Aorta (tissue), 5 donors: ENCODE measurements around the gene NFIC. TPM values are rescaled to one million over a fixed set of nuclear protein-coding genes. Genes with fewer than 3 reads are reported as not detected.
"Not testable (repeated sequence)": the region's sequence is repeated elsewhere in the genome, so short reads cannot be mapped to it uniquely, and the experiment has no call there.

Experiments
- ATAC-seq: fragments of 200-7000 bp; cut with Tn5 transposase; one replicate; pipeline ENCODE4 v1.9.1; 2022; ENCODE audit warnings: moderate library complexity; ENCODE audit not compliant: low FRiP score
- DNase-seq, 2 donors: peaks; one replicate each; pipeline ENCODE4 v3.0.0-alpha.2; 2020
- H3K27ac ChIP-seq, 2 donors: one replicate each; pipeline ENCODE4 v1.5.1; 2013; ENCODE audit warnings: low read length in 2 of 2, mild to moderate bottlenecking in 2 of 2, moderate library complexity in 2 of 2, control low read depth in 1 of 2, inconsistent platforms in 1 of 2, low read depth in 1 of 2
- H3K27me3 ChIP-seq, 2 donors: one replicate each; pipeline ENCODE4 v1.6.1; 2013; ENCODE audit warnings: control low read depth in 1 of 2, low read length in 1 of 2, mild to moderate bottlenecking in 1 of 2, moderate library complexity in 1 of 2; ENCODE audit not compliant: insufficient read depth in 2 of 2, control insufficient read depth in 1 of 2
- H3K36me3 ChIP-seq, 2 donors: one replicate each; pipeline ENCODE4 v1.6.1; 2013; ENCODE audit warnings: control low read depth in 1 of 2, low read length in 1 of 2, mild to moderate bottlenecking in 1 of 2; ENCODE audit not compliant: insufficient read depth in 2 of 2, control insufficient read depth in 1 of 2
- H3K4me1 ChIP-seq, 2 donors: one replicate each; pipeline ENCODE4 v1.6.1; 2013; ENCODE audit warnings: low read length in 2 of 2, control low read depth in 1 of 2, mild to moderate bottlenecking in 1 of 2, moderate library complexity in 1 of 2; ENCODE audit not compliant: insufficient read depth in 2 of 2, control insufficient read depth in 1 of 2
- H3K4me3 ChIP-seq, 2 donors: one replicate each; pipeline ENCODE4 v1.5.1; 2013; ENCODE audit warnings: low read length in 2 of 2, control low read depth in 1 of 2, mild to moderate bottlenecking in 1 of 2
- H3K9me3 ChIP-seq: one replicate; pipeline ENCODE4 v1.6.1; 2013; ENCODE audit warnings: mild to moderate bottlenecking, low read length; ENCODE audit not compliant: control insufficient read depth
- WGBS, 2 donors: extraction: QIAGEN DNeasy Blood & Tissue Kit; methylation state at CpG; one replicate each; pipeline ENCODE4 v1.1.7; 2013; 5-methylcytosine and 5-hydroxymethylcytosine counted together
- intact Hi-C, 2 donors: fragments of 100-400 bp; cut with DNase I; formaldehyde crosslinking; loops; one replicate each; pipeline versions ENCODE4 v1.14.2 to v1.15.0; 2022
- polyA plus RNA-seq, 2 donors: library from polyadenylated mRNA; stranded (reverse); fragments of 200-250 nt; gene quantifications; one replicate each; pipeline ENCODE4 v1.2.3, GENCODE V29; 2013
- total RNA-seq, 2 donors: library from RNA; stranded (reverse); fragmentation: NEBNext Ultra II Directional; extraction: Animal tissue kit (Norgen Biotek cat#: 25700); gene quantifications; one replicate each; pipeline ENCODE4 v1.2.1, GENCODE V29; 2021
- donor health status: healthy with polysubstance abuse.
- donor health status: Bipolar disorder and iron deficiency.
- donor health status: DM: no; HTN: no; CAD: no.
- donor health status: DM: no; HTN: no; CAD: no.
- donor health status: DM: yes; HTN: yes; CAD: no.

NFIC gene
- total and polyA plus RNA-seq, 4 donors, result 37.5 to 188 (median 106) TPM

DNA sequence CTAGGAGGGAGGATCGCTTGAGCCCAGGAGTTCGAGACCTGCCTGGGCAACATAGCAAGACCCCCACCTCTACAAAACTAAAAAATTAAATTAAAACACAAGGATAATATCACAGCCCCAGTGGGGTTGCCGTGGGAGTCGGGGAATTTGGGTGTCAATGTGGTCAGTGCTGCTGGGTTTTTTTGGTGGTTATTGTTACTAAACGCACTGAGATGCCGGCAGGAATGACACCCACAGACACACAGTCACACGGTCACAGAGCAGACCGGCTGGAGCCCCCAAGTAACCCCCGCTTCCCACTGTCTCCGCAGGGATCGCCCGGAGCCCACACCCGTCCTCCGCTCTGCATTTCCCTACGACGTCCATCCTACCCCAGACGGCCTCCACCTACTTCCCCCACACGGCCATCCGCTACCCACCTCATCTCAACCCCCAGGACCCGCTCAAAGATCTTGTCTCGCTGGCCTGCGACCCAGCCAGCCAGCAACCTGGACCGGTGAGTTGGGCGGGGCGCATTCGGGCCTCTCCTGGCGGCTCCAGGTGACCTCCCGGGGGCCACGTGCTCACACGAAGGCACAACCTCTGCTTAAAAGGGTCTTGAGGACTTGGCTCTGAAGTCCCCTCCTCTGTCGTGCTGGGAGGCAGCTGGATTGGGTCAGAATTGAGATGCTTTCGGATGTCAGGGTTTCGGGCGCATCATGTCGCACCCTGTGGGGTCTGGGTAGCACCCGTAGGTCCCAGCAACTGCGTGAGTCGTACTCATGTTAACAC, 86.0 kb downstream of the NFIC start:
- Histone ChIP-seq H3K4me3 (no peak overlapping the region), H3K27ac (no peak overlapping the region), H3K9me3 (no peaks in the 10 kb centered on the region), H3K4me1 (no peaks in the 10 kb centered on the region), H3K27me3 (no peaks in the 10 kb centered on the region), H3K36me3 (peaks cover 0 to 1% of the 10 kb centered on the region in 2 donors)
- no peak for ATAC-seq
- intact Hi-C loops, result no loop called here
- 88 to 90% methylated on average over 38 of the region's 38 CpGs for WGBS, 2 donors
- peak in 1 of 2 donors; percentile 71 for DNase-seq

DNA sequence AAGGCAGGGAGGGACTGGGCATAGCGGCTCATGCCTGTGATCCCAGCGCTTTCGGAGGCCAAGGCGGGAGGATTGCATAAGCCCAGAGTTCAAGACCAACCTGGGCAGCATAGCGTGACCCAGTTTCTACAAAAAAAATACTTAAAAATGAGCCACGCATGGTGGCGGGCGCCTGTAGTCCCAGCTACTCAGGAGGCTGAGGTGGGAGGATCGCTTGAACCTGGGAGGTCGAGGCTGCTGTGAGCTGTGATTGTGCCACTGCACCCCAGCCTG, 86.5 kb downstream of the NFIC start:
- H3K4me3 ChIP-seq, ATAC-seq, H3K27ac ChIP-seq, H3K4me1 ChIP-seq, DNase-seq, H3K27me3 ChIP-seq, H3K9me3 ChIP-seq, intact Hi-C loops, H3K36me3 ChIP-seq: not testable (repeated sequence)
- 94 to 96% methylated on average over 10 of the region's 10 CpGs for WGBS, 2 donors

GRCh38 chr19:3453840-3454239, 87.5 kb downstream of the NFIC start:
- no peaks in the 10 kb centered on the region for H3K27me3 ChIP-seq
- 77 to 79% methylated on average over 25 of the region's 25 CpGs for WGBS, 2 donors
- no peaks in the 10 kb centered on the region for H3K4me1 ChIP-seq
- intact Hi-C loops, result no loop called here
- no peak overlapping the region for H3K27ac ChIP-seq
- ATAC-seq (no peak), DNase-seq (peak in 1 of 2 donors; percentile 75)
- H3K4me3 ChIP-seq, result no peak overlapping the region
- peaks cover 0 to 1% of the 10 kb centered on the region in 2 donors for H3K36me3 ChIP-seq
- no peaks in the 10 kb centered on the region for H3K9me3 ChIP-seq

GRCh38 chr19:3454656-3455392, 88.4 kb downstream of the NFIC start:
- 86 to 91% methylated on average over 15 of the region's 15 CpGs for WGBS, 2 donors
- DNase-seq, result peak in 1 of 2 donors; percentile 70
- no peaks in the 10 kb centered on the region for H3K4me1 ChIP-seq
- no peak overlapping the region for H3K27ac ChIP-seq
- intact Hi-C loops, result loop anchor here in 1 of 2 donors (5.0 kb wide), 1 partner anchor 118 kb away; no protein-coding TSS in a partner anchor
- ATAC-seq, result no peak
- no peaks in the 10 kb centered on the region for H3K27me3 ChIP-seq
- H3K36me3 ChIP-seq, result no peaks in the 10 kb centered on the region
- H3K9me3 ChIP-seq, result no peaks in the 10 kb centered on the region
- no peak overlapping the region for H3K4me3 ChIP-seq

DNA sequence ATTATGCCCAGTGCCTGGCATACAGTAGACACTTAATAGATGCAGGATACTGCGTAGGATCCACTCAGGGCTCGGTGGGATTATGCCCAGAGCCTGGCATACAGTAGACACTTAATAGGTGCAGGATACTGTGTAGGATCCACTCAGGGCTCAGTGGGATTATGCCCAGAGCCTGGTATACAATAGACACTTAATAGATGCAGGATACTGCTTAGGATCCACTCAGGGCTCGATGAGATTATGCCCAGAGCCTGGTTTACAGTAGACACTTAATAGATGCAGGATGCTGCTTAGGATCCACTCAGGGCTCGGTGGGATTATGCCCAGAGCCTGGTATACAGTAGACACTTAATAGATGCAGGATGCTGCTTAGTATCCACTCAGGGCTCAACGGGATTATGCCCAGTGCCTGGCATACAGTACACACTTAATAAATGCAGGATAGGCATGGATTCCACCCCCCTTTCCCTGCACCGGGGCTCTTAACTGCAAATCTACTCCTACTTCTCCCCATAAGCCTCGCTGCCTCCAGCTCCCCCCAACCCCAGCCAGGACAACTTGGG, 89.1 kb downstream of the NFIC start:
- H3K36me3 ChIP-seq, result no peaks in the 10 kb centered on the region
- H3K27me3 ChIP-seq, result no peaks in the 10 kb centered on the region
- peaks cover 0 to 2% of the 10 kb centered on the region in 2 donors for H3K4me1 ChIP-seq
- no peak overlapping the region for H3K27ac ChIP-seq
- DNase-seq (no peak), ATAC-seq (no peak)
- no peak overlapping the region for H3K4me3 ChIP-seq
- WGBS, 2 donors, result 71 to 82% methylated on average over 7 of the region's 7 CpGs
- intact Hi-C loops, result loop anchor here in 1 of 2 donors (5.0 kb wide), 1 partner anchor 118 kb away; no protein-coding TSS in a partner anchor
- no peaks in the 10 kb centered on the region for H3K9me3 ChIP-seq

DNA sequence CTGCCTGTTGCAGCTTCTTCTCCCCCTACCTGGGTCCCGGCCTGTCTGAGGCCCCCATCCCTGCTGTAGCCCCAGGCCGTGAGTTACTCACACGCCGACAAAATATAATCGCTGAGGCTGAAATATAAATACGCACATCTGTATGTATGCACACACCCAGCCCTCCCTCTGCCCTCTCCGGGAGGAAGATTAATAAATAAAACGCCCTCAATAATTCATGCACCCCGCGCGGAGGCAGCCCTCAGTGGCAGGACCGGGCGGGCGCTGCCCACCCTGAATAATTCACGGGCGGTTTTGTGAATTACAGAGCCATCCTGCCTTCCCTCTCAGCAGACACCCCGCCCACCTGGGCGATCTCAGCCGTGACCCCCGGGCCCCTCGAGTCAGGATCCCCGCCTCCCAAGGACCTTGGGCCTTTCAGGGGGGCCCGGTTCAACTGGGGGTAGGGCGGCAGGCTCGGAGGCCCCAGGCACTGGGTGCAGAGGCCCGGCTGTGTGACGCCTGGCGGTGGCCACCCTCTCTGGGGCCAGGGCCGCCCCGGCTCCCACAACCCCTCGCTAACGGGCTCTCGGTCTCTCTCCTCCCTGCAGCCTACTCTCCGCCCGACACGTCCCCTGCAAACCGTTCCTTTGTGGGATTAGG, 89.7 kb downstream of the NFIC start:
- no peaks in the 10 kb centered on the region for H3K9me3 ChIP-seq
- DNase-seq (peak in 1 of 2 donors; percentile 66), ATAC-seq (no peak)
- no peak overlapping the region for H3K4me3 ChIP-seq
- H3K36me3 ChIP-seq, result no peaks in the 10 kb centered on the region
- intact Hi-C loops, result loop anchor here in 1 of 2 donors (5.0 kb wide), 1 partner anchor 119 kb away; no protein-coding TSS in a partner anchor
- no peaks in the 10 kb centered on the region for H3K27me3 ChIP-seq
- H3K27ac ChIP-seq, result no peak overlapping the region
- WGBS, 2 donors, result 75 to 80% methylated on average over 37 of the region's 37 CpGs
- H3K4me1 ChIP-seq, result peaks cover 0 to 2% of the 10 kb centered on the region in 2 donors

GRCh38 chr19:3456925-3457527, 90.6 kb downstream of the NFIC start:
- peak in 1 of 2 donors; percentile 73 for DNase-seq
- WGBS, 2 donors, result 52 to 58% methylated on average over 18 of the region's 18 CpGs
- Histone ChIP-seq H3K4me3 (no peak overlapping the region), H3K36me3 (no peaks in the 10 kb centered on the region), H3K27ac (peak overlapping the region in 1 of 2 donors; percentile 96), H3K9me3 (no peaks in the 10 kb centered on the region), H3K27me3 (no peaks in the 10 kb centered on the region), H3K4me1 (peaks cover 0 to 2% of the 10 kb centered on the region in 2 donors)
- intact Hi-C loops, result loop anchor here in 1 of 2 donors (5.0 kb wide), 1 partner anchor 120 kb away; no protein-coding TSS in a partner anchor
- no peak for ATAC-seq
